GM12873 (cell line): ENCODE data around the gene RASGRP2.

Experiments
- CTCF ChIP-seq: IDR thresholded peaks from 2 replicates; pipeline ENCODE4 v1.5.1; 2012; ENCODE audit warnings: low read depth, mild to moderate bottlenecking, moderate library complexity, low read length, control low read depth; ENCODE audit not compliant: insufficient read depth; ENCODE audit errors: missing control alignments

Gene RASGRP2

GRCh38 chr11:64739871-64740270, 4.1 kb downstream of the RASGRP2 start:
- no peak for TF ChIP-seq CTCF

- TF ChIP-seq CTCF: no peak
These were observed 7.3 kb downstream of the RASGRP2 start for GRCh38 chr11:64736654-64737053.

- no peak for TF ChIP-seq CTCF
These were observed 8.2 kb downstream of the RASGRP2 start for GRCh38 chr11:64735725-64736259.

GRCh38 chr11:64734811-64735724, 8.9 kb downstream of the RASGRP2 start:
- TF ChIP-seq CTCF: no peak

GRCh38 chr11:64731601-64732000, 12.3 kb downstream of the RASGRP2 start:
- TF ChIP-seq CTCF: no peak

- TF ChIP-seq CTCF: no peak
These were observed 14.0 kb downstream of the RASGRP2 start for GRCh38 chr11:64729851-64730382.

GRCh38 chr11:64728757-64729365, 15.1 kb downstream of the RASGRP2 start:
- no peak for TF ChIP-seq CTCF
